Upper lobe of right lung (tissue), 1 donor: ENCODE data around the gene BTG2. TPM values are rescaled to one million over a fixed set of nuclear protein-coding genes. Genes with fewer than 3 reads are reported as not detected.

Source experiments
- ATAC-seq: fragments of 200-7000 bp; cut with Tn5 transposase; one replicate; pipeline ENCODE4 v1.9.1; 2020; ENCODE audit warnings: mild to moderate bottlenecking, moderate library complexity
- DNase-seq: peaks from one replicate; pipeline ENCODE4 v3.0.0-alpha.2; 2020
- H3K27ac ChIP-seq: fragments of 200-600 bp; one replicate; pipeline ENCODE4 v1.8.0; 2022
- H3K27me3 ChIP-seq: fragments of 200-600 bp; one replicate; pipeline ENCODE4 v1.8.0; 2022; ENCODE audit warnings: mild to moderate bottlenecking
- H3K36me3 ChIP-seq: fragments of 200-600 bp; one replicate; pipeline ENCODE4 v1.8.0; 2022
- H3K4me1 ChIP-seq: fragments of 200-600 bp; one replicate; pipeline ENCODE4 v1.8.0; 2022
- H3K4me3 ChIP-seq: fragments of 200-600 bp; one replicate; pipeline ENCODE4 v1.8.0; 2022; ENCODE audit warnings: mild to moderate bottlenecking
- H3K9me3 ChIP-seq: fragments of 200-600 bp; one replicate; pipeline ENCODE4 v1.8.0; 2022
- intact Hi-C: fragments of 100-400 bp; cut with DNase I; formaldehyde crosslinking; loops from one replicate; pipeline ENCODE4 v1.11.0; 2022
- total RNA-seq: library from RNA; stranded (reverse); fragmentation: NEBNext Ultra II Directional; extraction: Animal tissue kit (Norgen Biotek cat#: 25700); gene quantifications from one replicate; pipeline ENCODE4 v1.2.1, GENCODE V29; 2021
- TF ChIP-seq, protein P1 (sequence below): fragments of 200-600 bp; IDR thresholded peaks from one replicate; pipeline ENCODE4 v1.8.0; 2022; ENCODE audit warnings: antibody characterized with exemption
- donor health status: DM: no; HTN: yes; CAD: no; lungs with severe emphysema.

The BTG2 gene
- total RNA-seq, 1 donor from 2014 or later: 95.3 TPM

DNA sequence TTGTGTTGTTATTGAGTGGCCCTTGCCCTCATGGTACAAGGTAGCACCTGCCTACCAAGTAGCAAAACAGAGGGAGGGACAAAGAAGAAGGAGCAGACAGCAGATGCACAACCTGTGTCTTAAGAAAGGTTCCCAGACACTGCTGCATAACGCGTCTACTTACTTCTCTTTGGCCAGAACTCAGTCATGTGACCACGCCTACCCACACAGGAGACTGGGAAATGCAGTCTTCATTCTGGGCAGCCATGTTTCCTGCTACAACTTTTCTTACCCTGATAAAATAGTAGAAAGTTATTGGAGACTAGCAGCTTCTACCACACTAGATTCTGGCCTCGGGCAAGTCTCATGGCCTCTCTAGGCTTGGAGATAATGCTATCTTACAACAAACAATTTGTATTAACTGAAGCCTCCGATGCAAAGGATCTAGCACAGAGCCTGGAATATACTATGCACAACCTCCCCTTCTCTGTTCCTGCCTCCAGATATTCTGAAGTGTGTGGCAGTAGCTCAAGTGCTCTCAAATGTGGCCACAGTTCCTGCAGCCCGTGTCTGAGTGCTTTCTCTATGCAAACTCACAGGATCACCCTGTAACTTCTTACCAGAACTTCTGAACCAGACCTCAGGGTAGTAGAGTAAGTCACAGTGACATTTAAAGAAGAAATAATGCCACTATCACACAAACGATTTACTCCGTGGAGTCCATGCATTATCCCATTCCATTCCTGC lies 34.1 kb upstream of the BTG2 start:
- Histone ChIP-seq H3K27ac (peak overlapping the region; percentile 64), H3K9me3 (no peaks in the 10 kb centered on the region), H3K4me1 (peaks cover 35% of the 10 kb centered on the region), H3K4me3 (peak overlapping the region; percentile 18), H3K27me3 (no peaks in the 10 kb centered on the region), H3K36me3 (no peaks in the 10 kb centered on the region)
- TF ChIP-seq, protein P1, sequence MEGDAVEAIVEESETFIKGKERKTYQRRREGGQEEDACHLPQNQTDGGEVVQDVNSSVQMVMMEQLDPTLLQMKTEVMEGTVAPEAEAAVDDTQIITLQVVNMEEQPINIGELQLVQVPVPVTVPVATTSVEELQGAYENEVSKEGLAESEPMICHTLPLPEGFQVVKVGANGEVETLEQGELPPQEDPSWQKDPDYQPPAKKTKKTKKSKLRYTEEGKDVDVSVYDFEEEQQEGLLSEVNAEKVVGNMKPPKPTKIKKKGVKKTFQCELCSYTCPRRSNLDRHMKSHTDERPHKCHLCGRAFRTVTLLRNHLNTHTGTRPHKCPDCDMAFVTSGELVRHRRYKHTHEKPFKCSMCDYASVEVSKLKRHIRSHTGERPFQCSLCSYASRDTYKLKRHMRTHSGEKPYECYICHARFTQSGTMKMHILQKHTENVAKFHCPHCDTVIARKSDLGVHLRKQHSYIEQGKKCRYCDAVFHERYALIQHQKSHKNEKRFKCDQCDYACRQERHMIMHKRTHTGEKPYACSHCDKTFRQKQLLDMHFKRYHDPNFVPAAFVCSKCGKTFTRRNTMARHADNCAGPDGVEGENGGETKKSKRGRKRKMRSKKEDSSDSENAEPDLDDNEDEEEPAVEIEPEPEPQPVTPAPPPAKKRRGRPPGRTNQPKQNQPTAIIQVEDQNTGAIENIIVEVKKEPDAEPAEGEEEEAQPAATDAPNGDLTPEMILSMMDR: no peak
- DNase-seq (peak; percentile 72), ATAC-seq (peak; percentile 61)
- intact Hi-C loops: loop anchor here (5.0 to 10.0 kb wide), 3 partner anchors 36 to 214 kb away; partner anchors contain the start of gene BTG2

- no peaks in the 10 kb centered on the region for H3K9me3 ChIP-seq
- H3K27me3 ChIP-seq: no peaks in the 10 kb centered on the region
- no peaks in the 10 kb centered on the region for H3K36me3 ChIP-seq
- TF ChIP-seq, protein P1: no peak
- DNase-seq (peak; percentile 64), ATAC-seq (no peak)
- H3K4me1 ChIP-seq: peaks cover 38% of the 10 kb centered on the region
- intact Hi-C loops: loop anchor here (5.0 to 10.0 kb wide), 3 partner anchors 35 to 213 kb away; partner anchors contain the start of gene BTG2
- no peak overlapping the region for H3K4me3 ChIP-seq
- peak overlapping the region; percentile 64 for H3K27ac ChIP-seq
These were observed 33.2 kb upstream of the BTG2 start for GRCh38 chr1:203271962-203272632.

DNA sequence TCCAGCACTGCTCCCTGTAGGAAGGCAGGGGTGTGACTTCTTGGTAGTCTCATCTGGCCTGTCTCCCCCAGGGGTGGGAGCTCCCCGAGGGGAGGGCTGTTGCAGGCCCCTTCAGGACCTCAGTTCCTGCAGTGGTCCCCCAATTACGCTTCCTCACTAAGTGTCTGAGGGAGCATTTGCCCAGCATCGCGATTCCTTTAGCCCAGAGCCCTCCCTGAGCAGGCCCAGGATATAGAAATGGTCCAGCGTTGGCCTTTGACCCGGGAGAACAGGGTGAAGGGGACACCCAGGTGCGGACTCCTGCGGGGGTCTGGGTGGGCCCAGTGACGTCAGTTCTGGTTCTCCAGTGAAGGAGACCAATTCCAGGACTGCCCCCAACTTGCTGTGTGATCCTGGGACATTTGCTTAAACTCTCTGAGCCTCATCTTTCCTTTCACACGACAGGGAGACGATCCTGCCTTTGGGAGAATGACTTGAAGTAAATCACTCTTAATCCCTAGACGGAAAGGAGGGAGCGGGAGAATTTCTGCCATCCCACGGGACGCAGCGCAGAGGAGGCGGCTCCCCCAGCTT lies 32.6 kb upstream of the BTG2 start:
- intact Hi-C loops: loop anchor here (5.0 to 10.0 kb wide), 3 partner anchors 35 to 212 kb away; partner anchors contain the start of gene BTG2
- TF ChIP-seq, protein P1: no peak
- peak; percentile 60 for DNase-seq
- Histone ChIP-seq H3K4me1 (peaks cover 44% of the 10 kb centered on the region), H3K27me3 (no peaks in the 10 kb centered on the region), H3K27ac (no peak overlapping the region), H3K36me3 (no peaks in the 10 kb centered on the region), H3K4me3 (peak overlapping the region; percentile 33), H3K9me3 (no peaks in the 10 kb centered on the region)
- ATAC-seq: no peak

DNA sequence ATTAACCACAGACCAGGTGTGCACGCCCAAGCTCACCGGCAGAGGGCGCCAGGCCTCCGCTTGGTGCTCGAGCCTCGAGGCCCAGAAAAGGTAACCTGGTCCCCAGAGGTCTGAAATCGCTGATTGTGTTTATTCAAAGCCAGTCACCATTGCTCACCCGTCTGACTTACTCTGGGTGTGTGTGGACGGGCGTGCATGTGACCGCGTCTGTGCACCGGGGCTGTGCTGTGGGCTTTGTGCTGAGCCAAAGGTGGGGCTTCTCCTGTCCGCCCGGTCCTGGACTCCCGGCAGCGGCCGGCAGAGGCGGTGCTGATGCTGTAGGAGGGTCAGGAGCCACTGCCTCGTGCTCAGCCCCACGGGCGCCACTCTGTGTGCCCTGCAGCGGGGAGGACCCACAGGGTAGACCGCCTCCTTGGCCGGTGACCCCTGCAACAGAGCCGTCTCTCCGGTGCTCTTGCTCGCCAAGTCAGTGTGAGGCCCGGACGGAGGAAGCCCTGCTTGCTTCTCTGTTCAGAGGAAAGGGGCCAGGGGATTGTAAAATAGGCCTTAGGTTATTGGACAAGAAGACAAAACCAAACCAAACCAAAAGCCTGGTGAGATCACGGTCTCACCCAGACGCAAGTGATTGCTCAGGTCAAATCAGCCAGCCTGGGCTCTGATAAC lies 32.0 kb upstream of the BTG2 start:
- no peaks in the 10 kb centered on the region for H3K36me3 ChIP-seq
- H3K9me3 ChIP-seq: no peaks in the 10 kb centered on the region
- intact Hi-C loops: loop anchor here (5.0 to 10.0 kb wide), 3 partner anchors 34 to 211 kb away; partner anchors contain the start of gene BTG2
- H3K4me3 ChIP-seq: peak overlapping the region; percentile 33
- peak overlapping the region; percentile 39 for H3K27ac ChIP-seq
- DNase-seq (peak; percentile 94), ATAC-seq (peak; percentile 86)
- H3K4me1 ChIP-seq: peaks cover 50% of the 10 kb centered on the region
- TF ChIP-seq, protein P1: peak; percentile 97
- H3K27me3 ChIP-seq: no peaks in the 10 kb centered on the region

GRCh38 chr1:203273869-203274602 lies 31.3 kb upstream of the BTG2 start:
- no peaks in the 10 kb centered on the region for H3K27me3 ChIP-seq
- H3K4me1 ChIP-seq: peaks cover 51% of the 10 kb centered on the region
- DNase-seq (peak; percentile 80), ATAC-seq (peak; percentile 47)
- peak overlapping the region; percentile 39 for H3K27ac ChIP-seq
- H3K4me3 ChIP-seq: peak overlapping the region; percentile 33
- TF ChIP-seq, protein P1: no peak
- intact Hi-C loops: loop anchor here (5.0 to 10.0 kb wide), 3 partner anchors 33 to 211 kb away; partner anchors contain the start of gene BTG2
- H3K36me3 ChIP-seq: no peaks in the 10 kb centered on the region
- H3K9me3 ChIP-seq: no peaks in the 10 kb centered on the region
